NCI-H460 (cell line): Measurements from ENCODE around the gene PPP1R1A. TPM values are rescaled to one million over a fixed set of nuclear protein-coding genes. Genes with fewer than 3 reads are reported as not detected.

Source experiments
- DNase-seq: peaks from one replicate; pipeline ENCODE4 v3.0.0-alpha.2; 2016; ENCODE audit warnings: low read depth; ENCODE audit errors: extremely low read depth
- polyA plus RNA-seq: library from polyadenylated mRNA; depleted of rRNA; stranded (reverse); fragments of >200 nt; gene quantifications from 2 replicates; pipeline ENCODE4 v1.2.3, GENCODE V29; 2014; cell fraction: nucleus; rRNA removed
- total RNA-seq: library from RNA; depleted of rRNA; stranded (reverse); fragments of >200 nt; shearing (Covaris generic); gene quantifications from 2 replicates; pipeline ENCODE4 v1.2.3, GENCODE V29; 2014; rRNA removed

The PPP1R1A gene
- not detected in 2 replicates for total RNA-seq
- not detected in 2 replicates for polyA plus RNA-seq

GRCh38 chr12:54588110-54588889, at the start of gene PPP1R1A:
TSS of gene PPP1R1A (minus strand) at chr12:54588659. CDS start at chr12:54588488, 171 bp downstream.
- no peak for DNase-seq

- no peak for DNase-seq
These were observed 46.3 kb upstream of the PPP1R1A start, which contains the start of gene LACRT for GRCh38 chr12:54634795-54635194. TSS of gene LACRT (minus strand) at chr12:54634895. CDS start at chr12:54634841, 54 bp downstream.

GRCh38 chr12:54631988-54632728, 43.7 kb upstream of the PPP1R1A start:
- DNase-seq, result no peak

GRCh38 chr12:54631551-54631950, 43.1 kb upstream of the PPP1R1A start:
- DNase-seq, result no peak

GRCh38 chr12:54629925-54630324, 41.5 kb upstream of the PPP1R1A start:
- no peak for DNase-seq

- no peak for DNase-seq
These were observed 39.9 kb upstream of the PPP1R1A start for GRCh38 chr12:54628186-54628846.

- DNase-seq, result no peak
These were observed 38.8 kb upstream of the PPP1R1A start for GRCh38 chr12:54627304-54627703.

GRCh38 chr12:54625598-54625997, 37.1 kb upstream of the PPP1R1A start:
- DNase-seq, result no peak

GRCh38 chr12:54624315-54625279, 36.1 kb upstream of the PPP1R1A start:
- no peak for DNase-seq

GRCh38 chr12:54622463-54623183, 34.2 kb upstream of the PPP1R1A start:
- no peak for DNase-seq

GRCh38 chr12:54616933-54617680, 28.6 kb upstream of the PPP1R1A start:
- no peak for DNase-seq

- no peak for DNase-seq
These were observed 23.8 kb upstream of the PPP1R1A start for GRCh38 chr12:54612225-54612750.

GRCh38 chr12:54611715-54612149, 23.3 kb upstream of the PPP1R1A start:
- no peak for DNase-seq

- no peak for DNase-seq
These were observed 20.3 kb upstream of the PPP1R1A start for GRCh38 chr12:54608769-54609168.

GRCh38 chr12:54608156-54608555, 19.7 kb upstream of the PPP1R1A start:
- DNase-seq, result no peak

GRCh38 chr12:54606556-54606955, 18.1 kb upstream of the PPP1R1A start:
- no peak for DNase-seq

GRCh38 chr12:54605138-54605970, 16.9 kb upstream of the PPP1R1A start:
- no peak for DNase-seq
